G401 (cell line): ENCODE results near the gene FADS2. TPM values are rescaled to one million over a fixed set of nuclear protein-coding genes. Genes with fewer than 3 reads are reported as not detected.

Source experiments
- DNase-seq: peaks from one replicate; pipeline ENCODE4 v3.0.0-alpha.2; 2015; ENCODE audit warnings: low spot score
- in situ Hi-C: cut with HindIII; loops from 2 replicates; pipeline ENCODE4 v1.10.0; 2016; ENCODE audit warnings: low sequenced_read_pairs, mixed read lengths
- total RNA-seq: library from RNA; depleted of rRNA; stranded (reverse); fragments of >200 nt; shearing (Covaris generic); gene quantifications from 2 replicates; pipeline ENCODE4 v1.2.3, GENCODE V29; 2014

The FADS2 gene
- total RNA-seq, 1 experiment from 2014 or later = 244 TPM

DNA sequence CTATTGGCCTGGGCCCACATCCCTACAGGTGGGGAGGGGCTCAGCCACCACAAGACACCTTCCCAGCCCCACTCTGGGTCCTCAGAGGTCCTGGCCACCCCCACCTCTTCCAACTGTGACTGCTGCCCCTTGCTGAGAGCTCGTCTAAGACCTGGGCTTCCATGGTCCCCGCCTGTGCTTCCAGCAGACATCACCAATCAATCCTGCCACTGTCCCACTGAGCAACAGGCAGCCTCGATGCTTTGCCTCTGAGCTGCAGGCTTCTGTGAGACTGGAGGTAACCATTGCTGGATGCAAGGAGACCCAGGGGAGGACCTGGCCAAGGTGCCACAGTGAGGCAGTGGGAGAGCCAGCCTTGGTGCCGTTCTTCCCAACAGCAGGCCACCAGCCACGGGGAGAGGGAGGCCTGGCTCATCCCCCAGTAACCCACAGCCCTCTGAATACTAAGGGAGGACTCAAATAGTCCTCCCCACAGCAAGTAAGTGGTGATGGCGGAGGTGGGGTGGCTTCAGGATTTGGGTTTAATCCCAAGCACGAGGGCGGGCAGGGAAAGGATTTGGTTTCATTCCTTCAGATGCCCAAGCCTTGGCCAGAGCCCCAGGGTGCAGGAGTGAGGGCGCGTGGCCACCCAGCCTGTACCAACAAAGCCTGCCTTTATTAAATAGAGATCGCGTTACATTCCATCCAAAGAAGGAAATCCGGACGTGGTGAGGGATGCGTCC lies 68.7 kb downstream of the FADS2 start:
- DNase-seq = no peak
- in situ Hi-C loops = no loop called here

DNA sequence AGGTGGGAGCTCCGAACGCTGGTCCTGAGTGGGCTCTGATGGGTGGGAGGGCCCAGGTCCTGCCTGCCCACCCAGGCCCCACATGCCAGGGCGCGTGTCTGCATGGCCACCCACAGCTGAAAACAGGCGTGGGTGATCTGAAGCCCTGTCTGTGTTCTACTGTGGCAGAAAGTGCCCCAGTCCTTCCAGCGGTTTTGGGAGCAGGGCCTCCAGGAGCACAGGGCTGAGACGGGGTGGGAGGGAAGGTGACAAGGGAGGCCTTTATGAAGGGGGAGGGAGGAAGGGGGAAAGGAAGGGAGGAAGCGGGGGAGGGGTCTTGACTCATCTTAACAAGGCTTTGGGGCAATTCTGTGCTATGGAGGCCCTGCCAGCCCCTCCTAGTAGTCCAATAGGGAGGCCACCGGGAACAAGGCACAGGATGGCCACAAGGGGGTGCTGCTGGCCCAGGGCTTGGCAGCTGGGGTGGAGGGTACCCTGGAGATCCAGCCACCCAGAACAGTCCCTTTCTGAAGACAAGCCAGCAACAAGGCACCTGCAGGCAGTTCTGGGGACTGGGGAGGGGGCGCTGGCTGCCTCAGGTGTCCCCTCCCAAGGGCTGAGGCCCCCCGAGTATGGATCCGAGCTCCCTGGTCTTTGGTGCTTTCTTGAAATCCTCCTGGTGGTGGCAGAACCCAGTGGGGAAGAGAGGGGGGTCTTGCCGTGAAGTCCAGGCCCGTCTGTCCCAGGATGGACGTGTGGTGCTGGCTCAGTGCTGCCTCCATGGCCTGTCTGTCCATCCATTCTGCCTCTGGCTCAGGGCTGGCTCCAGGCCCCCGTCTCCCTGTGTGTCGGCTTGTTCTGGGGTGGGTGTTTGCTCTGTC lies 69.5 kb downstream of the FADS2 start:
- in situ Hi-C loops = no loop called here
- peak; percentile 55 for DNase-seq

DNA sequence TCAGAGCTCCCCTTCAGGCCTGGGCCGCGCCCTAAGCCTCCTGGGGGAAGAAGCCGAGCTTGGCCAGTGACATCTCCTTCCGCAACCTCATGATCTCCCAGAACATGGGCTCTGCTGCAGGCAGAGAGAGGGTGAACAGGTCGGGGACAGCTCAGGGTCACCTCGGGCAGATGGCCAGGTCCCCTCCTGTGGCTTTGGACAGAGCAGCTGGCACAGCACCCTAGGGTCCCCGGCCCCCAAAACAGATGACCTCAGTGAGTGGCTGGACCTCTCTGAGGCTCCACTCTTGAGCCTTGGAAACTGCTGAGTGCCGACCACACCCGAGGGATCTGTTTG lies 70.1 kb downstream of the FADS2 start:
- in situ Hi-C loops = no loop called here
- no peak for DNase-seq

DNA sequence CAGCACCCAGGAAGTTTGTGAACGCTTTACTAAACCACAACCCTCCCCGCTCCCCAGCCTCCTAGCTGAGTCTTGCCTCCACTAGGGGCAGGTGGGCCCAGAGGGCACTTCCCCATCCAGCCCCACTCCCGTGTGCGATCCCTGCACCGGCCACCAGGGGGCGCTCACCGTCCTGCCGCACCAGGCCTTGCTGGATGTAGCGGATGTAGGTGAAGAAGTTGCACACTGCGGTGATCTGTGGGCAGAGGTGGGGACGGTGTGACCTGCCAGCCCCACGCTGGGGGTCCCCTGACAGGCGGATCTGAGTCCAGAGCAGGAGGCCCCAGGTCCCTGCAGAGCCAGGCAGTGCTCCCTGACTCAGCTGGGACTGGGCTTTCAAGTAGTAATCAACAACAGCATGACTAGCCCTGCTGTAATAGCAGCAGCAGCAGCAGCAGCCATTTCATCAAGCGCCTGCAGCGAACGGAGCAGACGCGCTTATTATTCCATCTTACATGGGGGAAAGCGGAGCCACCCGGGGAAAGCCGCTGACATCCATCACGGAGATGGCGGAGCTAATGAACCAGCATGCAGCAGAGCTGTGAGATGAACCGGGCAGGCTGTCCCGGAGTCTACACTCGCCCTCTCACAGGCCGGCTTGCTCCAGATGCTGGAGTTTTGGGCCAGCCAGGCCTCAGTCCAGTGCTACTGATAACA lies 71.2 kb downstream of the FADS2 start:
- in situ Hi-C loops = no loop called here
- DNase-seq = peak; percentile 42

DNA sequence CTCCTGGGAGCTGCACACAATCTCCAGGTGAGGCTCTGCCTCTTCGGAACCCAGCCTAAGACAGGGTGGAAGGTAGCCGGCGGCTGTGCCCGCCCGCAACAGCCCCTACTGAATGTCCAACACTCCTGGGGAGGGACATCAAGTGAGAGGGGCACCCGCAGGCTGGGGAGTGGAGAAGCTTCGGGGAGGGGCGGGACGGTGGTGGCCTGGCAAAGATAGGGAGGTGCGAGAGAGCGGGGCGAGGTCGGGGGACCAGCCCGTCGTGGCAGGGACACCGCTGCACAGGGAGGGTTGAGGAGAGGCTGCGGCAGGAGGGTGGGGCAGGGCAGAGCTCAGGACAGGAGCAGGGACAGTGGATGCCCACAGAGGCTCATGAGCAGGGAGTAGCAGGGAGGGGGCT lies 72.2 kb downstream of the FADS2 start:
- no peak for DNase-seq
- in situ Hi-C loops = no loop called here

DNA sequence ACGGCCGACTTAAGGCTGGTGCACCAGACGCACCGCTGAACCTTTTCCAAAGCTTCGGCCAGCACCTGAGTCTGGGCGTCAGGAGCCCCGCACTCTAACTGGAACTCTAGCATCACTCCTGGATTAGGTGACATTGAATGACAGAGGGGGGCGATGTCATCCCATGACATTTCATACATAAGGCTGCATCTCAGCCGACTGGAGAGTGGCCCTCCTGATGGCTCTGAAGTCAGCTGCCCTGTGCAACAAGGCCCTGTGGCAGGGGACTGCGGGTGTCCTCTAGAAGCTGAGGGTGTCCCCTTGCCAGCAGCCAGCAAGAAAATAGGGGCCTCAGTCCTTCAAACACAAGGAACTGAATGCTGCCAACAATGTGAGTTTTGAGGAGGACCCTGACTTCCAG lies 73.3 kb downstream of the FADS2 start:
- no peak for DNase-seq
- in situ Hi-C loops = no loop called here

DNA sequence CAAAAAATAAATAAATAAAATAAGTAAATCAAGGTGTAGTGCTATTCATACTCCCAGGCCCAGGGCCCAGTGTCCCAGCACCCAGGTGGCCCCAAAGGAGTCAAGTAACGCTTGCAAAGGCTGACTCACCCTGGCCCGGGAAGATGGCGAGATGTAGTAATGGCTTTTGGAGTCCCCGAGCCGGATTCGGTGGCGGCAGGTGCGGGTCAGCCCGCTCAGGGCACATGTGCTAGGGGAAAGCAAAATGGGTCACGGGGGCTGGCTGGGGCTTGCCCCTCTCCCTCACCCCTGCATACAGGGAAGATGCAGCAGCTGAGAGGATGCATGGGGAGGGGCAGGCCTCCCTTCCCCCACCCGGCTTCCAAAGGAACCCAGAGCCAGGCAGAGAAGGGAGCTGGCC lies 74.2 kb downstream of the FADS2 start:
- in situ Hi-C loops = no loop called here
- DNase-seq = no peak

DNA sequence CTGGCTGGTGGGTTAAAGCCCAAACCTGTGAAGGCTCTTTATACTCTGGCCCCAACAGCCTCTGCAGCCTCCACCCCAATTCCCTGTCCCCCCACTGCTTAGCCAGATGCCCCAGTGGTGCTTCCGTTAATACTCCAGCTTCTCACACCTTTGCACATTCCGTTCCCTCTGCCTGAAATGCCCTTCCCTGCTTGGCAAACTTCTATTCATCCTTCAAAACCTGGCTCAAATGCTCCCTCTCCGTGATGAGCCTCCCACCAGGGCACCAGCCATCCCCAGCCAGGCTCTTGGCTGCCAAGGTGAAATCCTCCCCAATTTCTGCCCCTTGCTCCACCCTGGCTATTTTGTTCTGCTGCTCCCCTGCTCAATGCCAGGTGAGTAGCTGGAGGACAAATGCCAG lies 75.7 kb downstream of the FADS2 start:
- no peak for DNase-seq
- in situ Hi-C loops = no loop called here

DNA sequence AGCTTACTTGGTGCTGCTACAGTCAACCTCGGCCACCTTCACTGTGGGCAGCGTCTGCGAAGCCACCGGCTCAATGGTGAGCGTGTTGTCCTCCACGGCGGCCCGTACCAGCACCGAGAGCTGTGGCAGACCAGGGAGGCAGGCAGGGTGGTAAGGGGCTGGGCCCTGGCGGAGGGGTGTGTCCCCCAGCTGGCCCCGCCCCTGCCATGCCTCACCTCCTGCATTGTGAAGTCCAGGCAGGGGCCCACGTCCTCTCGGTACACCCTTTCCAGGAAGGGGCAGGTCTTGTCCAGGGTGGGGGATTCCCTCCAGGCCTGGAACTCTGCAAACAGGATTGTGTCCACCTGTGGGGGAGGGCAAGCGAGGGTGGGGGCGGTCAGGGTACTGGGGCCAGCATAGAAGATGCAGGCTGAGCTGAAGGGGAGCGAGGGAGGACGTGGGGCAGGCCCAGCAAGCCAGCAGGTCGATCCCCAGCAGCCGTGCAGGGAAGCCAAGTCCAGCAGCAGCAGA lies 76.5 kb downstream of the FADS2 start:
- DNase-seq = no peak
- in situ Hi-C loops = no loop called here

DNA sequence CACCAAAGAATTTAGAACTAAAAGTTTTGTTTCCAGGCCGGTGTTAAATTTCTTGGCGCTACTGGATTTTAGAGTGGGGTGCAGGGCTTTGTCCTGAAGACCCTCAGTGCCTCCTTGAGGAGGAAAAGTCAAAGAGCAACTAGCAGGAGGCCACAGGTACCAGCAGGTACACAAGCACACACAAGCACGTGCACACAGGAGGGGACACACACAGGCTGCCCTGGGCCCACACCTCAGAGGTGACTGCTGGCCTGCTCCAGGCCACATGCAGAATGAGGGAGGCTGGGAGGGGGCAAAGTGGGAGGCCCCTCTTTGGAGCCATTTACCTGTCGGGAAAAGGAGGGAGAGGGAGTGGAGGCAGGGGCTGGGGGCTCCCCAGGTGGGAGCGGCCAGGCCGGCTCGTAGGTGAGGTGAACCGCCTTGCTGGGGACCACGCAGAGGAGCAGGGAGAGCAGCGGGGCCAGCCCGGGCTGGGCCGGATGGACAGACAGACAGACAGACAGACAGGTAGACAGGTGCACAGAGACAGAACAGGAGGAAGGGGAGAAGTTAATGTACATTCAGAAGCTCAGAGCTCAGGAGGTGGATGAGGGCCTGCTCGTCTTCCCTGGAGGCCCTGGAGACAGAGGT lies 77.1 kb downstream of the FADS2 start:
- DNase-seq = no peak
- in situ Hi-C loops = no loop called here

DNA sequence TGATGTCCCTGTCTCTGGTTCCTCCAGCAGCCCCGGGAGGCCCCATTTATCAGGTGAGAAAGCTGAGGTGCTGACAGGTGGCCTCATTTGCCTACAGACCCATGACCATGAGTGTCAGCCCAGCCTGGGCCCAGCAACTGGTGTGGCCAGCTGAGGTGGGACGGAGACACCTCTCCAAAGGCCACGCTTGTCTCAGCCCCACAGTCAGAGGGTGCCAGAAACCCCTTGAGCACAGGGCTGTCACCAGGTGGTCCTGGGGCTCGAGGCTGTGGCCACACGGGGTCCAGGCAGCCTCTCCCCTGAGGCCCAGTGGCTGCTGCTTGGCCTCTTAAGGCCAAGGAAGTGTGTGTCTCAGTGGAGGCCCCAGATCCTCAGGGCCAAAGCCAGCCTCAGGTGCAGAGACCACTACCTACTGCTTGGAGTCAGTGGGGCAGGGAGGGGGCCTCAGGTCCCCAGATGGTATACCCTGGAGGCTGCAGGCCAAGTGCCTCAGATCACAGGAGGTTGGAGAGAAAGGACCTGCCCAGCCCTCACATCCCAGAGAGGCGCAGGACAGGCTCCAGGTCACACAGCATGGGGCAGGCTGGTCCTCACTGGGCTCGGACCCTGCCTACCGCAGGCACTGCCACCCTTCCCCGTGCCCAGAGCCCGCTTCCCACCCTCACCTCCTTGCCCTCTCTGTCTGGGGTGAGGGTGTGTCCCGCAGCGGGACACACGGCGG lies 77.9 kb downstream of the FADS2 start:
- DNase-seq = no peak
- in situ Hi-C loops = no loop called here

DNA sequence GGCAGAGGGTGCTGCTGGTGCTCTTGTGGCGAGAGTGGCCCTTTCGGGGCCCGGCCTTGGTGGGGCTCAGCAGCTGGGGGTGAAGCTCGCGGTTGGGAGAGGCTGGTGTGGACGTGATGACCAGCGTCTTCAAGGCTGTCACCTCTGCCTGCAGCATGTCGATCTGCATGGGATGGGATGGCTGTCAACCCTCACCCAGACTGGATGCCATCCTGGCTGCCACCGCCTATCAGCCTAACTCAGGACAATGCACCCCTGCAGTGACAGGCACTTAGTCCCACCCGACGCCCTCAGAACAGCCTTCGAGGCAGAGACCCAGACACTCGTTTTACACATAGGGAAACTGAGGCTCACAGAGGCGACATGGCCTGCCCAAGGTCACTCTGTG lies 78.4 kb downstream of the FADS2 start:
- in situ Hi-C loops = no loop called here
- no peak for DNase-seq

DNA sequence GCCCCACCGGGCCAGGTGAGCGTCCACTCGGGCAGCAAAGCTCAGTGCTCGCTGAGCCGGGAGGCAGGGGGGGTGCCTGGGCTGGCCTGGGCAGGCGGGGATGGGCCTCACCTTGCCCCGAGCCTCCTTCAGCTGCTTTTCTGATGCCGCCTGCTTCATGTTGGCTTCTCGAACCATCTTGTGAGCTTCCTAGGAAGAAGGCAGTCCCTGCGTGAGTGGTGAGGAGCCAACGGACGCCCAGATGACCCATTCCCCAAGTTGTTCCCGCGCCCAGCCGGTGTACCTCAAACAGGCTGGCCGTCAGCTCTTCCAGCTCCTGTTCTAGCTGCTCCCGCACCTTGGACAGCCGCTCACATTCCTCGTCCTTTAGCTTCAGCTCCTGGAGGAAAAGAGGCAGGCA lies 79.2 kb downstream of the FADS2 start:
- in situ Hi-C loops = no loop called here
- DNase-seq = no peak

DNA sequence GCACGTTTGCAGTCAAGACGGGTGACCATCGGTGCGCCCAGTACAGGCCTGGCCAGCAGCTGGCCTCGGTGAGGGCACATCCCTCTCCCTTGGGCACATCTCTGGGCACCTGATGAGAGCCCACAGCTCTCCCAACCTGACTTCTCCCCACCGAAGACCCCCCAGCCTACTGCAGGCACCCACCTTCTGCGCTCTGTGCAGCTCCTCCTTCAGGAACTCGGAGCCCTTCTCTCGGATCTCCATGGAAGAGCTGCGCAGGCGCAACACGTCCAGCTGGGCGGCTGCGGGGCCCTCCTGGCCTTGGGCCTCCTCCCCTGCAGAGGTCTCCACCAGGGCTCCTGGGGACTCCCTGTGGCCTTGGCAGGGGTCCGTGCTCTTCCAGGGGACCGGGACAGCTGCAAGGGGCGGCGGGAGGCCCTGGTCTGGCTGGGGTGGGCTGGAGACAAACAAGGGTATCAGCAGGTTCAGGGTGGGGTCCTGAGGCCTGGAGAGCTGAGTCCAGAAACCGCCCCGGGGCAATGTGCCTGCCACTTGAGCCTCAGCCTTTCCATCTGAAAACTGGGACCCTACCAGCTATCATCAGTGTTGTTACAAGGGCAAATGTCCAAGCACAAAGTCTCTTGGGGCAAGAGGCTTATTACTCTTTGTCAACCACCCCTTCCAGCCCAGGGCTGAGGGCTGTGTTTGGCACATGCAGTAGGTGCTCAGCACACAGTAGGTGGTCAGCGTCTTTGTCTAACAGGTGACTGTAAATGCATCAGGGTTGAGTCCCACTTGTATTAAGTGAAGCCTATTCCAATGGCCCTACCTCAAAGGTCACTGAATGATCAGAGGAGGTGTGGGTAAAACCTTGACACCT lies 80.0 kb downstream of the FADS2 start:
- no peak for DNase-seq
- in situ Hi-C loops = no loop called here

DNA sequence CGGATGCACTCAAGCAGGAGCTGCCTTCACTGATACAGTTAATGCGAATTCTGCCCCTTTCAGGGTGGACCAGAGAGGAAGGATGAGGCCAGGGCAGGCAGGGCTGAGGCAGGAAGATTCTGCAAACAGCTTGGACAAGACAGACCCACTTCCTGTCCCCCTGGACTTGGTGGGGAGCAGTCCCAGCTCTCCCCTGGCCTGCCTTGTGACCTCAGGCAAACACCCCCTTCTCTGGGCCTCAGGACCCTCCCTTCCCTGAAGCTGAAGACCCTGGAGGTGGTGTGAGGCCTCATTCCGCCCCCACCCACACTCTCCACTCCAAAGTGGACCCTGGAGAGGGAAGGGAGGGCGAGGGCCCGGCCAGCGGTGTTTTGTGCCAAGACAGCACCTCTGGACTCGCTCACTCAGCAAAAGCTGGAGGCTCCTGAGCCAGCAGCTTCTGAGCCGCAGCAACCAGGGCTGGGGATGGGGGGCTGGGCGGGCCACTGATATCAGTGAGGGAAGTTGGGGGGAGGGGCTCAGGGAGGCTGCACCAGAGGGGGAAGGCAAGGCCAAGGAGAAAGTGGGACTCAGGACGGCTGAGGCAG lies 80.7 kb downstream of the FADS2 start:
- in situ Hi-C loops = no loop called here
- no peak for DNase-seq

DNA sequence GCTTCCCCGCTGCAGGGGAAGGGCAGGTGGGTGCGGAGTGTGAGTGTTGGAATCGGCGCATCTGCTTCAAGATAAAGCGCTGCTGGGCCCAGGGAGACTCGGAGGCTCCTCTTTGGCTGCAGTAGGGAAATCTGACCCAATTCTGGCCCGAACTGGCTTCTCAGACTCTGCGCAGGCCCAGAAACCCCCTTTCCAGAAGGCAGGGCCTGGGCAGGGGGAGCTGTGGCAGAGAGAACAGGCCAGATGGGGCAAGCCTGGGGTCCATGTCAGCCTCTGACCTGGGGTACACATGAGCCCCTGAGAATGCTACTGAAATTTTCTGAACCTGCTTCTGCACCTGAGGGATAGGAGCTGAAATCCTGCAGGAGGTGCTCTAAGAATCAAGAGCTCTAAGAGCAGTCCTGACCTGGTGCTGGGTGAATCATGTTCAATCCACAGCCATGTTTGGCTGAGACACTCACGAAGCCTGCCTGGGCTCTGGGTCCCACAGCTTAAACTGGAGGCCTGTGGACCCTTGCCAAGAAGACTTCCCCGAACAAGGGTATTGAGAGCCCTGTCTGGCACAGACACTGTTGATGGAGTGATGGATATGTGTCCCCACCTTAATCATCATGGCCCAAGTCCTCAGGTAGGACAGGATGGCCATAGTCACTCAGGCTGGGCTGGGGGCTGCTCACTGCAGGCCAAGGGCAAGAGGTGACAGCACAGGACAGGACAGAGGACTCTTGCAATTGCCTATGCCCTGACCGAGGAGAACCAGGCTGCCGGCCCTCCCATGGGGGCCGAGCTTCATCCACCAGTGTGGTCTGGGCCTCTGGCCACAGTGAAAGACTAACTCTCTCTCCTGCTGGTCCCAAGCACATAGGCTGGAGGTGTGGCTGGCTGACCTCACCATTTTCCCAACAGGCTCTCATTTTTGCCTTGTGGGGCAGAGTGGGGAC lies 82.4 kb downstream of the FADS2 start:
- in situ Hi-C loops = no loop called here
- no peak for DNase-seq
